K562 (cell line): Measurements from ENCODE around the gene ZNF544. TPM values are rescaled to one million over a fixed set of nuclear protein-coding genes. Genes with fewer than 3 reads are reported as not detected.

ENCODE experiments used
- ATAC-seq: fragments of 200-7000 bp; cut with Tn5 transposase; 3 replicates; pipeline ENCODE4 v1.9.1; 2020; ENCODE audit warnings: moderate library complexity
- BruUV-seq: library from RNA; stranded (reverse); fragments of 400-500 nt; replicated peaks from 2 replicates; lab custom pipeline; 2021; lab: Mats Ljungman, UMichigan
- CTCF ChIA-PET: fragments of 300-600 bp; formaldehyde crosslinking; extraction: SDS; loops from one replicate; lab custom pipeline; 2021; ENCODE audit warnings: low intra/inter-chr PET ratio; lab: Yijun Ruan, JAX
- POLR2A ChIA-PET: fragments of 300-600, 350-650 bp; sonication (Branson Sonifier 250); formaldehyde crosslinking; extraction: SDS; loops from one replicate; lab custom pipeline; 2021; ENCODE audit warnings: antibody characterized with exemption, inconsistent platforms; lab: Yijun Ruan, JAX
- DNase-seq, 4 experiments: peaks; one replicate each; pipeline versions ENCODE4 v3.0.0 to v3.0.0-alpha.2; 2011 to 2018; ENCODE audit warnings: low spot score in 3 of 4, mixed read lengths in 3 of 4; ENCODE audit errors: extremely low read depth in 1 of 4
- FAIRE-seq: peaks from 2 replicates; lab custom pipeline; 2011; peaks lifted over from hg19 to GRCh38; lab: Jason Lieb, UNC
- H2AFZ ChIP-seq: 2 replicates; pipeline ENCODE4 v1.6.0; 2011; ENCODE audit warnings: low read depth, low read length, control low read depth, inconsistent platforms
- H3K27ac ChIP-seq: fragments of 200-600 bp; 3 replicates; pipeline ENCODE4 v1.8.0; 2011; ENCODE audit warnings: low read depth, mild to moderate bottlenecking, control low read depth, inconsistent platforms, low read length, moderate library complexity, mixed read lengths; ENCODE audit errors: extremely low read depth
- H3K27me3 ChIP-seq, 2 experiments: fragments of 300-600 bp in 1 of 2; 2 replicates in 1 of 2; 3 replicates in 1 of 2; pipeline versions ENCODE4 v1.6.0 to v1.8.0; 2011; ENCODE audit warnings: inconsistent platforms in 2 of 2, low read length in 2 of 2, mild to moderate bottlenecking in 1 of 2, mixed read lengths in 1 of 2, moderate library complexity in 1 of 2; ENCODE audit not compliant: control insufficient read depth in 2 of 2, insufficient read depth in 2 of 2
- H3K36me3 ChIP-seq: fragments of 300-600 bp; 3 replicates; pipeline ENCODE4 v1.8.0; 2011; ENCODE audit warnings: mild to moderate bottlenecking, low read length, inconsistent platforms; ENCODE audit not compliant: control insufficient read depth, insufficient read depth
- H3K4me1 ChIP-seq, 2 experiments: fragments of 200-600 bp in 1 of 2; replicated peaks in 1 of 2; 2 replicates in 1 of 2; 3 replicates in 1 of 2; pipeline versions ENCODE4 v1.5.1 to v1.8.0; 2011; ENCODE audit warnings: inconsistent platforms in 2 of 2, low read length in 2 of 2, mild to moderate bottlenecking in 1 of 2, mixed read lengths in 1 of 2, moderate library complexity in 1 of 2; ENCODE audit not compliant: control insufficient read depth in 2 of 2, insufficient read depth in 2 of 2
- H3K4me2 ChIP-seq: 2 replicates; pipeline ENCODE4 v1.6.1; 2011; ENCODE audit warnings: low read length, control low read depth, inconsistent platforms, mixed read lengths; ENCODE audit not compliant: insufficient read depth
- H3K4me3 ChIP-seq: fragments of 200-600 bp; sonication (generic), shearing (Covaris generic); 2 replicates; pipeline ENCODE4 v1.5.1; 2016; ENCODE audit warnings: control low read depth, inconsistent platforms
- H3K79me2 ChIP-seq: fragments of 200-600 bp; 3 replicates; pipeline ENCODE4 v1.8.0; 2011; ENCODE audit warnings: low read length, inconsistent platforms; ENCODE audit not compliant: control insufficient read depth, insufficient read depth
- H3K9ac ChIP-seq, 2 experiments: 2 replicates each; pipeline versions ENCODE4 v1.6.0 to v1.6.1; 2011; ENCODE audit warnings: low read depth in 2 of 2, low read length in 2 of 2, control low read depth in 1 of 2, inconsistent platforms in 1 of 2, mild to moderate bottlenecking in 1 of 2, mixed read lengths in 1 of 2; ENCODE audit not compliant: insufficient read depth in 1 of 2
- H3K9me1 ChIP-seq: one replicate; pipeline ENCODE4 v1.6.0; 2011; ENCODE audit warnings: inconsistent platforms, mild to moderate bottlenecking, low read length, moderate library complexity; ENCODE audit not compliant: control insufficient read depth, insufficient read depth
- H3K9me3 ChIP-seq: replicated peaks from 2 replicates; pipeline ENCODE4 v1.5.1; 2011; ENCODE audit warnings: low read depth, low read length, inconsistent platforms; ENCODE audit not compliant: control insufficient read depth, insufficient read depth
- H4K20me1 ChIP-seq: replicated peaks from 2 replicates; pipeline ENCODE4 v1.6.1; 2011; ENCODE audit warnings: low read length, inconsistent platforms, mixed read lengths; ENCODE audit not compliant: control insufficient read depth, insufficient read depth
- CBX3 ChIP-seq, 2 experiments: IDR thresholded peaks; 1 replicate in 1 of 2; 2 replicates in 1 of 2; pipeline ENCODE4 v1.6.1; 2012; ENCODE audit warnings: inconsistent platforms in 2 of 2, low read length in 2 of 2, borderline replicate concordance in 1 of 2, control low read depth in 1 of 2
- CXXC5 ChIP-seq: fragments of 250-450 bp; sonication (Bioruptor Pico); IDR thresholded peaks from 2 replicates; pipeline ENCODE4 v1.8.0; 2022; ENCODE audit warnings: inconsistent platforms, mild to moderate bottlenecking, moderate library complexity
- GTF2E2 ChIP-seq: fragments of 200-800 bp; sonication (Bioruptor generic); IDR thresholded peaks from 2 replicates; pipeline ENCODE4 v1.6.1; 2016; ENCODE audit warnings: missing genetic modification characterization, missing compliant biosample characterization
- HINFP ChIP-seq: fragments of 450-650 bp; conservative IDR thresholded peaks from 2 replicates; pipeline ENCODE4 v1.6.1; 2016; ENCODE audit warnings: missing genetic modification characterization, low read depth, mild to moderate bottlenecking, control low read depth, missing compliant biosample characterization
- MXI1 ChIP-seq: IDR thresholded peaks from 2 replicates; pipeline ENCODE4 v1.6.1; 2011; ENCODE audit warnings: low read depth, mild to moderate bottlenecking, improper control_type of control experiment, low read length
- NBN ChIP-seq: fragments of 450-650 bp; IDR thresholded peaks from 2 replicates; pipeline ENCODE4 v1.6.1; 2016; ENCODE audit warnings: low read depth, mild to moderate bottlenecking
- PATZ1 ChIP-seq: fragments of 250-450 bp; sonication (Bioruptor Pico); IDR thresholded peaks from 2 replicates; pipeline ENCODE4 v1.5.0; 2020; ENCODE audit warnings: mild to moderate bottlenecking, borderline replicate concordance
- SRSF9 ChIP-seq: fragments of 200-400 bp; formaldehyde crosslinking; IDR thresholded peaks from 2 replicates; pipeline ENCODE4 v1.6.1; 2017; ENCODE audit warnings: low read depth, low read length, borderline replicate concordance
- ZFX ChIP-seq: sonication (generic); formaldehyde crosslinking; IDR thresholded peaks from 2 replicates; pipeline ENCODE4 v1.8.0; 2022; ENCODE audit warnings: mild to moderate bottlenecking, missing genetic modification reagents, moderate library complexity
- WGBS: fragments of 100-300 bp; shearing (Covaris generic); methylation state at CpG from one replicate; pipeline ENCODE4 v1.1.6; 2016; ENCODE audit warnings: low coverage, mixed read lengths; ENCODE audit not compliant: insufficient coverage; ENCODE audit errors: missing lambda C conversion rate; 5-methylcytosine and 5-hydroxymethylcytosine counted together
- in situ Hi-C: fragments of 300-500 bp; cut with MboI; formaldehyde crosslinking; loops from 4 replicates; pipeline ENCODE4 v1.15.0; 2018; ENCODE audit warnings: inconsistent platforms, mixed read lengths
- intact Hi-C: fragments of 100-400 bp; cut with micrococcal nuclease; formaldehyde crosslinking; loops from 2 replicates; pipeline ENCODE4 v1.14.2; 2022
- polyA plus RNA-seq, 8 experiments: library from polyadenylated mRNA; depleted of rRNA in 4 of 8; stranded (reverse) in 5 of 8; unstranded in 3 of 8; fragments of >200 nt; fragmentation: Nextera tagmentation in 2 of 8; fragmentation: Illumina TruSeq in 1 of 8; extraction: Ambion mirVana in 2 of 8; extraction: Trizol in 1 of 8; gene quantifications; 2 replicates each; pipeline versions ENCODE4 v1.2.1 to v1.2.3, GENCODE V29; 2011 to 2014; ENCODE audit warnings: inconsistent platforms in 1 of 8, missing spikeins in 1 of 8
- total RNA-seq, 7 experiments: library from RNA; depleted of rRNA in 6 of 7; stranded (reverse); fragments of >200 nt in 6 of 7; fragmentation: Illumina TruSeq in 2 of 7; extraction: Trizol in 2 of 7; gene quantifications; 2 replicates each; pipeline versions ENCODE4 v1.2.1 to v1.2.3, GENCODE V29; 2011 to 2021; ENCODE audit warnings: low replicate concordance in 1 of 7

The ZNF544 gene
- total and polyA plus RNA-seq, 9 of the 15 experiments (the other 6 are each of a cell fraction or from before 2014, with no cell fraction given), result 23.6 to 59.0 (median 41.4) TPM

- no peaks in the 10 kb centered on the region for H3K9me1 ChIP-seq
- H3K4me3 ChIP-seq, result peak overlapping the region; percentile 98
- peak in 1 of 4 experiments; percentile 58 for DNase-seq
- ChIA-PET CTCF (no interaction called here), POLR2A (interaction anchor here (0.6 to 4.2 kb wide), 6 partner anchors 8 to 271 kb away, joined by 3 to 27 read pairs (median 4); partner anchors contain the start of gene ZNF8)
- in situ Hi-C loops (no loop called here), intact Hi-C loops (loop anchor here (1.0 to 2.0 kb wide), 3 partner anchors 22 to 58 kb away; partner anchors contain the start of genes ZNF497, ZNF8 and ZSCAN22)
- H3K27ac ChIP-seq, result peak overlapping the region; percentile 98
- H3K27me3 ChIP-seq, result no peaks in the 10 kb centered on the region
- ATAC-seq, result peak; percentile 53
- BruUV-seq, result no TSS peak
- H3K79me2 ChIP-seq, result peaks cover 40% of the 10 kb centered on the region
- no peaks in the 10 kb centered on the region for H4K20me1 ChIP-seq
- H3K4me2 ChIP-seq, result peak overlapping the region; percentile 99
- H2AFZ ChIP-seq, result peak overlapping the region; percentile 96
- FAIRE-seq, result no peak
- 7% methylated on average over 7 of the region's 7 CpGs for WGBS
- H3K4me1 ChIP-seq, result peaks cover 7 to 15% of the 10 kb centered on the region in 2 experiments; a peak in 4 of 5 replicates
- H3K9ac ChIP-seq, result peak overlapping the region in 1 of 2 experiments; percentile 91; a peak in 2 of 4 replicates
- H3K36me3 ChIP-seq, result peaks cover 61% of the 10 kb centered on the region
- H3K9me3 ChIP-seq, result peaks cover 3% of the 10 kb centered on the region
- TF ChIP-seq HINFP (tag) (no peak), SRSF9 (no peak), ZFX (CRISPR knock-in tag) (no peak), CBX3 (IDR thresholded peaks at IDR 0.05; ENCODE audit: borderline replicate concordance in 1 of 2, low read length in 2 of 2) (no peak), GTF2E2 (tag) (peak; percentile 90), NBN (0 out of 2 replicates have a peak, but pooled peaks have one; percentile 9), CXXC5 (CRISPR knock-in tag) (no peak), MXI1 (0 out of 2 replicates have a peak, but pooled peaks have one; percentile 13), PATZ1 (no peak)
Measured at GRCh38 chr19:58304748-58305064, 76.0 kb downstream of the ZNF544 start.
